Hepatocyte (in vitro differentiated cells): ENCODE data around the gene GUCY2D.

Experiments
- CTCF ChIP-seq: fragments of 200-600 bp; sonication (generic); IDR thresholded peaks from 2 replicates; pipeline ENCODE4 v1.5.1; 2016; ENCODE audit warnings: antibody characterized with exemption, mild to moderate bottlenecking; ENCODE audit not compliant: poor library complexity
- EZH2 ChIP-seq: fragments of 200-600 bp; sonication (generic); IDR thresholded peaks from 2 replicates; pipeline ENCODE4 v1.6.1; 2016; ENCODE audit warnings: antibody characterized with exemption, mild to moderate bottlenecking, borderline replicate concordance
- EZH2phosphoT487 ChIP-seq: fragments of 200-600 bp; sonication (generic); IDR thresholded peaks from one replicate; pipeline ENCODE4 v1.6.1; 2018; ENCODE audit warnings: antibody characterized with exemption, mild to moderate bottlenecking, low read depth, moderate library complexity; ENCODE audit not compliant: unreplicated experiment, severe bottlenecking

- TF ChIP-seq CTCF (no peak), EZH2phosphoT487 (no peak), EZH2 (no peak)
These were observed 36.7 kb downstream of the GUCY2D start, which contains the start of gene ALOX15B for GRCh38 chr17:8038954-8039610.
